D721Med (cell line): ENCODE measurements around the gene NUP210.

ENCODE experiments used
- DNase-seq: peaks from one replicate; pipeline ENCODE4 v3.0.0; 2011; ENCODE audit warnings: low spot score; ENCODE audit not compliant: insufficient read length
- FAIRE-seq: peaks from 2 replicates; lab custom pipeline; 2011; peaks lifted over from hg19 to GRCh38; lab: Jason Lieb, UNC
- CTCF ChIP-seq: IDR thresholded peaks from 2 replicates; pipeline ENCODE4 v1.5.1; 2012; ENCODE audit warnings: mild to moderate bottlenecking, control low read depth; ENCODE audit not compliant: insufficient read depth; ENCODE audit errors: missing control alignments

Gene NUP210

GRCh38 chr3:13408890-13409289 is 11.2 kb downstream of the NUP210 start:
- TF ChIP-seq CTCF, result no peak
- no peak for DNase-seq
- FAIRE-seq, result no peak

- FAIRE-seq (no peak), DNase-seq (no peak)
- TF ChIP-seq CTCF, result no peak
Measured at GRCh38 chr3:13407926-13408325, 12.2 kb downstream of the NUP210 start.

- DNase-seq (no peak), FAIRE-seq (no peak)
- no peak for TF ChIP-seq CTCF
Measured at GRCh38 chr3:13407475-13407874, 12.6 kb downstream of the NUP210 start.

- FAIRE-seq, result no peak
Measured at GRCh38 chr3:13406190-13406589, 13.9 kb downstream of the NUP210 start.

GRCh38 chr3:13405614-13406013 is 14.5 kb downstream of the NUP210 start:
- FAIRE-seq, result no peak
- no peak for DNase-seq
- TF ChIP-seq CTCF, result no peak

More at GRCh38 chr3:13406190-13406589, 13.9 kb downstream of the NUP210 start:
- no peak for DNase-seq
- TF ChIP-seq CTCF, result no peak

GRCh38 chr3:13404626-13405452 is 15.3 kb downstream of the NUP210 start:
- no peak for FAIRE-seq

More at GRCh38 chr3:13404626-13405452, 15.3 kb downstream of the NUP210 start:
- no peak for DNase-seq
- TF ChIP-seq CTCF, result no peak
